Naive thymus-derived CD8-positive, alpha-beta T cell (primary cell): ENCODE data around the gene CACTIN. TPM values are rescaled to one million over a fixed set of nuclear protein-coding genes. Genes with fewer than 3 reads are reported as not detected.
A peak's percentile ranks its signal among the peaks of the same experiment; 100 is the strongest.

Experiments
- ATAC-seq, 2 donors: fragments of 150-1000 bp; cut with Tn5 transposase in 1 of 2; sonication (Bioruptor Pico), chemical (Tn5 transposase) in 1 of 2; 1 replicate in 1 of 2; 2 replicates in 1 of 2; pipeline ENCODE4 v1.10.0; 2021; ENCODE audit warnings: mild to moderate bottlenecking in 2 of 2, moderate library complexity in 2 of 2
- POLR2A ChIA-PET: fragments of 350-600 bp; sonication (Branson Sonifier 250); formaldehyde crosslinking; loops from one replicate; lab custom pipeline; 2021; ENCODE audit warnings: antibody characterized with exemption; lab: Charles Lee
- DNase-seq, 10 donors: peaks; one replicate each; pipeline versions ENCODE4 v3.0.0 to v3.0.0-alpha.2; 2020 to 2022
- H3K27ac Mint-ChIP-seq, 10 donors: one replicate each; pipeline ENCODE4 v1.8.0; 2020 to 2022; ENCODE audit warnings: mild to moderate bottlenecking in 10 of 10, mixed read lengths in 10 of 10, moderate library complexity in 4 of 10, inconsistent platforms in 1 of 10
- H3K27me3 Mint-ChIP-seq, 5 donors: one replicate each; pipeline ENCODE4 v1.8.0; 2021 to 2022; ENCODE audit warnings: mixed read lengths in 5 of 5
- H3K36me3 Mint-ChIP-seq, 3 donors: one replicate each; pipeline ENCODE4 v1.8.0; 2020 to 2022; ENCODE audit warnings: mixed read lengths in 3 of 3, mild to moderate bottlenecking in 2 of 3, inconsistent platforms in 1 of 3
- H3K4me1 Mint-ChIP-seq, 4 donors: one replicate each; pipeline ENCODE4 v1.8.0; 2021 to 2022; ENCODE audit warnings: mixed read lengths in 4 of 4
- H3K4me3 Mint-ChIP-seq, 10 donors: one replicate each; pipeline ENCODE4 v1.8.0; 2020 to 2022; ENCODE audit warnings: mild to moderate bottlenecking in 10 of 10, mixed read lengths in 10 of 10, moderate library complexity in 6 of 10, inconsistent platforms in 1 of 10
- H3K9me3 Mint-ChIP-seq, 9 donors: one replicate each; pipeline ENCODE4 v1.8.0; 2020 to 2022; ENCODE audit warnings: mixed read lengths in 9 of 9, mild to moderate bottlenecking in 3 of 9, inconsistent platforms in 1 of 9, moderate library complexity in 1 of 9
- polyA plus RNA-seq, 3 donors: library from polyadenylated mRNA; unstranded; fragments of 300-500 nt; fragmentation: Illumina TruSeq; gene quantifications; one replicate each; pipeline ENCODE4 v1.2.3, GENCODE V29; 2021
- total RNA-seq, 8 experiments: library from RNA in 2 of 8; stranded (reverse) in 2 of 8; gene quantifications; one replicate each; pipeline ENCODE4 v1.2.3 and lab custom pipeline; 2021 to 2026

The CACTIN gene
- total and polyA plus RNA-seq, 5 experiments from 2014 or later: 6.9 to 54.1 (median 20.4) TPM

GRCh38 chr19:3601021-3601420, 25.6 kb downstream of the CACTIN start:
- POLR2A ChIA-PET: interaction anchor here (0.7 kb wide), 1 partner anchor 50 kb away, joined by 6 read pairs; no protein-coding TSS in a partner anchor
- Mint-ChIP-seq H3K27ac (peak overlapping the region in 1 of 10 donors; percentile 33), H3K9me3 (no peaks in the 10 kb centered on the region), H3K27me3 (no peaks in the 10 kb centered on the region), H3K4me3 (no peak overlapping the region), H3K4me1 (peaks cover 0 to 6% (median 0%) of the 10 kb centered on the region in 4 donors), H3K36me3 (peaks cover 0 to 20% (median 2%) of the 10 kb centered on the region in 3 donors)
- ATAC-seq (no peak), DNase-seq (no peak)

GRCh38 chr19:3599776-3600187, 26.8 kb downstream of the CACTIN start:
- H3K36me3 Mint-ChIP-seq: peaks cover 0 to 23% (median 2%) of the 10 kb centered on the region in 3 donors
- no peaks in the 10 kb centered on the region for H3K27me3 Mint-ChIP-seq
- H3K4me3 Mint-ChIP-seq: no peak overlapping the region
- H3K9me3 Mint-ChIP-seq: no peaks in the 10 kb centered on the region
- no peak for ATAC-seq
- peaks cover 0 to 6% (median 0%) of the 10 kb centered on the region in 4 donors for H3K4me1 Mint-ChIP-seq
- DNase-seq: no peak
- POLR2A ChIA-PET: interaction anchor here (1.2 kb wide), 1 partner anchor 14 kb away, joined by 4 read pairs; no protein-coding TSS in a partner anchor
- no peak overlapping the region for H3K27ac Mint-ChIP-seq

GRCh38 chr19:3595521-3596061, 31.0 kb downstream of the CACTIN start:
- POLR2A ChIA-PET: interaction anchor here (0.5 to 2.1 kb wide), 6 partner anchors 9 to 1565 kb away, joined by 3 to 12 read pairs (median 4); no protein-coding TSS in a partner anchor
- Mint-ChIP-seq H3K4me1 (peaks cover 0 to 5% (median under 1%) of the 10 kb centered on the region in 4 donors), H3K36me3 (peaks cover 0 to 23% (median 2%) of the 10 kb centered on the region in 3 donors), H3K9me3 (no peaks in the 10 kb centered on the region), H3K27ac (peak overlapping the region in 1 of 10 donors; percentile 31), H3K27me3 (no peaks in the 10 kb centered on the region), H3K4me3 (no peak overlapping the region)
- no peak for ATAC-seq
- no peak for DNase-seq

GRCh38 chr19:3593156-3593555, 33.4 kb downstream of the CACTIN start:
- no peak for DNase-seq
- peaks cover 0 to 16% (median 0%) of the 10 kb centered on the region in 3 donors for H3K36me3 Mint-ChIP-seq
- H3K4me3 Mint-ChIP-seq: no peak overlapping the region
- POLR2A ChIA-PET: interaction anchor here (1.0 to 2.7 kb wide), 2 partner anchors 12 to 412 kb away, joined by 3 to 13 read pairs; no protein-coding TSS in a partner anchor
- peaks cover 0 to 5% (median 2%) of the 10 kb centered on the region in 4 donors for H3K4me1 Mint-ChIP-seq
- peak overlapping the region in 2 of 10 donors; percentile 40 to 57 for H3K27ac Mint-ChIP-seq
- no peaks in the 10 kb centered on the region for H3K27me3 Mint-ChIP-seq
- ATAC-seq: no peak
- no peaks in the 10 kb centered on the region for H3K9me3 Mint-ChIP-seq

- Mint-ChIP-seq H3K27ac (peak overlapping the region in 2 of 10 donors; percentile 31 to 41), H3K9me3 (no peaks in the 10 kb centered on the region), H3K4me3 (no peak overlapping the region), H3K27me3 (no peaks in the 10 kb centered on the region), H3K36me3 (peaks cover 0 to 10% (median 0%) of the 10 kb centered on the region in 3 donors), H3K4me1 (peaks cover 0 to 5% (median 2%) of the 10 kb centered on the region in 4 donors)
- DNase-seq (no peak), ATAC-seq (no peak)
- POLR2A ChIA-PET: interaction anchor here (1.0 to 2.7 kb wide), 2 partner anchors 13 to 411 kb away, joined by 3 to 13 read pairs; no protein-coding TSS in a partner anchor
Observed at GRCh38 chr19:3591876-3592613, 34.5 kb downstream of the CACTIN start.

GRCh38 chr19:3590991-3591659, 35.5 kb downstream of the CACTIN start:
- H3K36me3 Mint-ChIP-seq: peaks cover 0 to 9% (median 0%) of the 10 kb centered on the region in 3 donors
- H3K27ac Mint-ChIP-seq: peak overlapping the region in 4 of 10 donors; percentile 35 to 65 (median 62)
- H3K9me3 Mint-ChIP-seq: no peaks in the 10 kb centered on the region
- POLR2A ChIA-PET: interaction anchor here (0.6 to 2.7 kb wide), 3 partner anchors 11 to 17 kb away, joined by 3 to 13 read pairs (median 8); no protein-coding TSS in a partner anchor
- ATAC-seq (no peak), DNase-seq (no peak)
- H3K4me3 Mint-ChIP-seq: no peak overlapping the region
- peaks cover 0 to 5% (median 2%) of the 10 kb centered on the region in 4 donors for H3K4me1 Mint-ChIP-seq
- no peaks in the 10 kb centered on the region for H3K27me3 Mint-ChIP-seq

- Mint-ChIP-seq H3K36me3 (peaks cover 0 to 6% (median 0%) of the 10 kb centered on the region in 3 donors), H3K4me3 (no peak overlapping the region), H3K27ac (peak overlapping the region in 1 of 10 donors; percentile 41), H3K27me3 (no peaks in the 10 kb centered on the region), H3K9me3 (no peaks in the 10 kb centered on the region), H3K4me1 (peaks cover 0 to 5% (median 2%) of the 10 kb centered on the region in 4 donors)
- ATAC-seq (no peak), DNase-seq (no peak)
- POLR2A ChIA-PET: interaction anchor here (1.8 kb wide), 1 partner anchor 18 kb away, joined by 8 read pairs; no protein-coding TSS in a partner anchor
Observed at GRCh38 chr19:3589949-3590348, 36.6 kb downstream of the CACTIN start.

DNA sequence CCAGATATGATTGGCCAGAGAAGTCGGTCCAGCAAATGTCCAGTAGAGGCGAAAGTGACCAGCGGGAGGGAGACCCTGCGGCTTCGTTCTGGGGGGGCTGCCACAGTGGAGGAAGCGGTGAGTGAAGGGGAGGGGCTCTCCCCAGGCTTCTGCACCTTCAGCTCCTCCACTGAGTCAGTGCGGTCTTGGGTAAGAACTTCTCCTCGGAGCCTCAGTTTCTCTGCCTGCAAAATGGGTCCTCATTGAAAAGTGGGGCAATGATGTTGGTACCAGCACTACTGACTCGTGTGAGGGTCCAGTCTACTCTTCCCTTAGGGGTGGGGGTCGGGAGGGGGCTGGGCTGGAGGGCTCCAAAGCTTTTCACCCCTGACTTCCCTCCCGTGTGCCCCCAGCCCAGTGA, 37.2 kb downstream of the CACTIN start:
- ATAC-seq (no peak), DNase-seq (no peak)
- POLR2A ChIA-PET: interaction anchor here (1.8 kb wide), 1 partner anchor 19 kb away, joined by 8 read pairs; no protein-coding TSS in a partner anchor
- H3K4me3 Mint-ChIP-seq: no peak overlapping the region
- peaks cover 0 to 5% (median 2%) of the 10 kb centered on the region in 4 donors for H3K4me1 Mint-ChIP-seq
- peaks cover 0 to 3% (median 0%) of the 10 kb centered on the region in 3 donors for H3K36me3 Mint-ChIP-seq
- H3K9me3 Mint-ChIP-seq: no peaks in the 10 kb centered on the region
- H3K27ac Mint-ChIP-seq: peak overlapping the region in 5 of 10 donors; percentile 27 to 67 (median 46)
- H3K27me3 Mint-ChIP-seq: no peaks in the 10 kb centered on the region

GRCh38 chr19:3586707-3587346, 39.8 kb downstream of the CACTIN start:
- peak overlapping the region in 3 of 10 donors; percentile 26 to 65 (median 29) for H3K4me3 Mint-ChIP-seq
- no peaks in the 10 kb centered on the region for H3K36me3 Mint-ChIP-seq
- DNase-seq (no peak), ATAC-seq (no peak)
- peak overlapping the region in 1 of 10 donors; percentile 50 for H3K27ac Mint-ChIP-seq
- H3K9me3 Mint-ChIP-seq: no peaks in the 10 kb centered on the region
- H3K27me3 Mint-ChIP-seq: no peaks in the 10 kb centered on the region
- POLR2A ChIA-PET: interaction anchor here (1.0 to 3.5 kb wide), 6 partner anchors 14 to 316 kb away, joined by 3 to 39 read pairs (median 9); partner anchors contain the start of gene MFSD12
- peaks cover 0 to 3% (median 0%) of the 10 kb centered on the region in 4 donors for H3K4me1 Mint-ChIP-seq

DNA sequence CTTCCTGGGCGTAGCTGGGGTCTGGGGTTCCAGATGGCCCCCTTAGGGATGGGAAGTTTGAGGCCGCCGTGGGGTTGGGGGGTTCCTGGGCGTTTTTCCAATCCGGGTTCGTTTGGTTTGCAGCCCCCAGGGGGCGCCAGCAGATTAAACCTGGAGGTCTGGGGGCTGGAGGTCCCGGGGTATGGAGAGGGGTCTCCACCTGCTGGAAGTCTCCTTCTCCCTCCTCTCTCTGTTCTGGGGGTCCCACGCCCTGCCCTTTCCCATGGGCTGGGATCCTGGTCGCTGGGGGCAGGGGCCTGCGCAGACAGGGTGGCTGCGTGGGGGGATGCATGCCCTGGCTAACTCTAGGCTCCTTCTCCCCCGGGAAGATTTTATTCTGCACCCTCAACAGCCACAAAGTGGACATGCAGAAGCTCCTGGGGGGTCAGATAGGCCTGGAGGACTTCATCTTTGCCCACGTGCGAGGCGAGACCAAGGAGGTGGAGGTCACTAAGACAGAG, 40.4 kb downstream of the CACTIN start:
- peak overlapping the region; percentile 56 to 79 (median 66) for H3K4me3 Mint-ChIP-seq
- H3K27ac Mint-ChIP-seq: peak overlapping the region in 2 of 10 donors; percentile 19 to 43
- peaks cover 0 to 3% (median 0%) of the 10 kb centered on the region in 4 donors for H3K4me1 Mint-ChIP-seq
- H3K27me3 Mint-ChIP-seq: no peaks in the 10 kb centered on the region
- DNase-seq (peak; percentile 26 to 79 (median 56)), ATAC-seq (peak; percentile 60 to 72)
- no peaks in the 10 kb centered on the region for H3K9me3 Mint-ChIP-seq
- POLR2A ChIA-PET: interaction anchor here (0.8 to 3.5 kb wide), 13 partner anchors 12 to 315 kb away, joined by 3 to 39 read pairs (median 4); partner anchors contain the start of genes HMG20B and MFSD12
- no peaks in the 10 kb centered on the region for H3K36me3 Mint-ChIP-seq
